Dedifferentiated amniotic fluid mesenchymal stem cell (primary cell): ENCODE results near the gene PDE1C.
A peak's percentile ranks its signal among the peaks of the same experiment; 100 is the strongest.

Source experiments
- DNase-seq: peaks from one replicate; pipeline ENCODE4 v3.0.0-alpha.2; 2016; ENCODE audit errors: extremely low spot score

The PDE1C gene

DNA sequence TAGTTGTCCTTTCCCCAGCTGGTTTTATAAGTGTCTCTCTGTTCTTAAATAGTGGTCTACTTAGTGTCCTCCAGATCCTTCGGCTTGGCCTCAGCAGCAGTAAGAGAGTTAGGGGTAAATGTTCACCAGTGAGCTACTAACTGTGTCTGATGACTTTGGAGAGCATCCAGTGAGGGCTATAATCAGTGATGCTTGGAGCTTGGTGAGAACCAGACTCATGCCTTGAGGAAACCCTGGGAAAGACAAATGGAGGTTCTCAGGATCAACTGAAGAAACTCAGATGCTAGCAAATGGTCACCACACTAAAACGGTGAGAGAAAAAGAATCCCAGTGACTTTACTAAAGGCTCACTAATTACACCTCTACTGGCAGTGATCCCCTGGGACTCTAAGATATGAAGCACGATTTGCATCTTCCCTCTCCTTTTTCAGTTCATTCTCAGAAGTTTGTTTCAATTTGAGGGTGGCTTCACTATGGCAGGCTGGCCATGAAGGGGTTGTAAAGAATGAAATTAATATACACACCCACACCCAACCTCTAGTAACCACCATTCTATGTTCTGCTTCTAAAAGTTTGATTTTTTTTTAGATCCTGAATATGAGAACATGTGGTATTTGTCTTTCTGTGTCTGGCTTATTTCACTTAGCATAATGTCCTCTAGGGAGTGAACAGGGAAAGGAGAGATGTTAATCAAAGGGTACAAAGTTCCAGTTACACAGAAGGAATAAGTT lies 177.9 kb downstream of the PDE1C start:
- no peak for DNase-seq

DNA sequence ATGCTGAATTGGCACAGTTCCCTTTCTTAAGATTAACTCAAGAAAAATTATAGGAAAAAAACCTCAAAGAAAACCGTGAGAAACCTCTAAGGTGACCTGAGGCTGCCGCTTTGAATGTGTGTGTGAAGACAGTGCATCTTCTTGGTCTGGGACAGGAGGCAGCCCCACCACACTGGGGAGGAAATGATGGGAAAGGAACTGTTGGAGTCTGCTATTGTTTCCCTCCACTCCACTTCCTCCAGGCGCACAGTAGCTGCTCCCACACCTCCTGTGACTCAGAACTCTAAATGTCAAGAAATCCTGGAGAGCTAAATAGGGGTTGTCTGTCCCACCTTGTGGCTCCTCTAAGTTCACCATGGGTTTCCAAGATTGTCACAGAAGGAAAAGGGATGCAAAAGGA lies 179.4 kb downstream of the PDE1C start:
- no peak for DNase-seq

DNA sequence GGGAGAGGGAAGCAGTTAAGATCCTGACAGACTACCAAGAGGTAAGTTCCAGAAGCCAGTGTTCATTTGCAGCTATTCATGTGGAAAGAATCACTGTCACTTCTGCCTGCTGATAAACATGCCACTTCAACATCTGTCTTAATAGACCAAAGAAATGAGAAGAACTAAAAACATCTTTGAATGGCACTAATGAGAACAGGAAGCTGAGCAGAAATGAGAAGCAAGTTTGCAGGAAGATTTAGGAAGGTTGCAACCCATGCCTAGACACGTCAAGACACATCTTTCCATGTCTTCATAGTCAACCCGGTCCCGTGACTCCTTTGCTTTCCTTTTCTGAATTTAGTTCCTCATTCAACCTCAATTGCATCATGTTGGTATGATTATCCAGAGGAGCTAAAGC lies 180.0 kb downstream of the PDE1C start:
- DNase-seq, result no peak

DNA sequence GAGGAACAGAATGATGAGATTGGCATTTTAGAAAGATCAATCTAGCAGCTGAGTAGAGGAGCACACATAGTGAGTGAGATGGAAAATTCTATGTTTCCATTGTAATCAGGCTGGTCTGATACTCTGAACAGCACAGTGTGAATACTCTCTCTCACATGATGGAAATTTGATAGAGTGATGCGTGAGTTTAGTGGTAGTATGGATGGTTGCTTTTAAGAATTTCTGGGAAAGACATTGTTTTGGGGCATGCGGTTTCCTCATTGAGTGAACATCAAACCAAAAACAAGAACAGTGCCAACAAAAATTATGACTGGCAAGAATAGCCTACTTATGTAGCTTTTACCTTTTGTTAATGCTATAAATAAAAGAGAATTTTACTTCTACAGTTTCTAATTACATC lies 183.2 kb downstream of the PDE1C start:
- DNase-seq, result no peak

DNA sequence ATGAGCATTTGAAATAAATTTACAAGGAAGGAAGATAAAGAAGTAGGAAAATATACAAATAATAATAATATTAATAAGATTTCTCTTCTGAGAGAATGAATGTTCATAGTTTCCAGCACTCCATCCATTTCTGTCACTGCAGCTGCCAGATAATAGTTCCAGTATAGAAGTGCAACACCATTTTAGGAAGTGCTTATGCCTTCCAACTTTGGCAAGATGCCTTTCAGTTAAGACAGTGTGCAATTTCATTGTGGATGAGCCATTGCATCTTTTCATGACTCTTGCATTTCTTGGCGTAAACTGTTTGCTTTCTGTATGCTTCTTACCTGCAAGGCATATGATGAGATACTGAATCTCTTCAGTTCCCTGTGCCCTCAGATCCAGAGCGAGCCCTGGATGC lies 185.0 kb downstream of the PDE1C start:
- no peak for DNase-seq

DNA sequence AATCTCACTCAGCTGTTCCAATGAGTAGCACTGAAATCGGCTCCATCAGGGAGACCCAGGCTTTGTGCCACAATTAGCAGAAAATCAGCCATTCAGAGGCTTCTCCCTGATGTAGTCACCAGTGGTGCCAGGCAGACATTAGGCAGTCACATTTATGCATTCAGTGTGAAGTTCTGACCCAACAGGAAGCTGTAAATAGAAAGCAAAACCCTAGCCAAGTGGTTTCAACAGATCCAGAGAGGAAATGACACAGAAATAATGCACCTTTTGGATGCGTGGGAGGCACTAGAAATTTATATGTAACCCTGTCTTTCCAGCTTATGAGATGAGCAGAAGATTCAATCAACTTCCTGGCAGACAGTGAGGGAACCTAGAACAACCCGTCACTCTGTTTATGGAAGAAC lies 186.4 kb downstream of the PDE1C start:
- DNase-seq, result peak; percentile 41

DNA sequence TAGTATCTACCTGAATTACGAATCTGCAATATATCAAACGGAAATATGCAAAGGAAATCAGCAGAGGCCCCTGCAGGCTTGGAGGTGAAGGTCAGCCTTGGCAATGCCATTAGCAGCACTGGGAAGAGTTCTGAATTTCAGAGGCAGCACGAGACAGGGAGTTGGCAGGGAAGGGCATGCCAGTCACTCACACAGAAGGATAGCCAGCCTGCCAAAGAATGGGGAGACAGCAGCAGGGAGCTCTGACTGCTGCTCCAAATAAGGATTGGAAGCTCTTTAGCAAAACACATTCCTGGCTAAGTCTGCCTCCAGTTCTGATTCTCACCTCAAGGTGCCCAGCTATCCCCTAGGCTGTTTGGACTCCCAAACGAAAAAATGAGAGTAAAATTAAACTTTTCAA lies 188.0 kb downstream of the PDE1C start:
- peak; percentile 23 for DNase-seq

DNA sequence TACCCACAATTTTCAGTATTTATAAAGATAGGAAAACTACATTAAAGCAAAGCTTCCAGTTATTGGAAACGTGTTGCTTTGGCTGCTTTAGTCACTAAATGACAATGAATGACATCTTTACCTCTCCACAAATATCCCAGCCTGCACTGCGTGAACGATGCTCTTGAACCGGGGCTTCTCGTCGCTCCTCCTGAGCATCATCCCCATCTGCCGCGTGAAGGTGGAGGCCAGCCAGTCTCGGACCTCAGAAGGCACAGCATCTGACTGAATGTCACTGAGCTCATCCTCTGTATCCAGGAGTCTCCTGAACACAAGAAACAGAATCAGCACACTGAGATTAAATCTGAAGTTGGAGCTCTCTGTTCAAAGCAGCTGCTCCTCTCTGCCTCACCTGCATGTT lies 191.3 kb downstream of the PDE1C start:
- no peak for DNase-seq

DNA sequence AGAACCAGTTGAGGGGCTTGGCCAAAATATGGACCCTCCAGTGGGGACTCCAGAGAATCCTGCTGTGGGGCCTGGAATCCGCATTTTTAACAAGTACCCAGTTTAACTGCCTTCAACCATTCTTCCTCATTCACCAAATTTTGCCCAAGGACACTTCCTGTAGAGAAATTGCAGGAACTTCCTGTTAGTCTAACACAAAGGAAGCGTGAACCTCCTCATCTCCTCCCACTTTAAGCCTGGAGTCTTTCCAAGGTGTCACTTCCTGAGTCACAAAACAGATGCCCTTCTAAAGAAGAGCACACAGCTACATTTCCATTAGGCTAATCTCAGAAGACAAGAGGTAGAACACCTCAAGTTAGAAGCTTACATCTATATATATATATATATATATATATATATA lies 194.8 kb downstream of the PDE1C start:
- DNase-seq, result no peak

DNA sequence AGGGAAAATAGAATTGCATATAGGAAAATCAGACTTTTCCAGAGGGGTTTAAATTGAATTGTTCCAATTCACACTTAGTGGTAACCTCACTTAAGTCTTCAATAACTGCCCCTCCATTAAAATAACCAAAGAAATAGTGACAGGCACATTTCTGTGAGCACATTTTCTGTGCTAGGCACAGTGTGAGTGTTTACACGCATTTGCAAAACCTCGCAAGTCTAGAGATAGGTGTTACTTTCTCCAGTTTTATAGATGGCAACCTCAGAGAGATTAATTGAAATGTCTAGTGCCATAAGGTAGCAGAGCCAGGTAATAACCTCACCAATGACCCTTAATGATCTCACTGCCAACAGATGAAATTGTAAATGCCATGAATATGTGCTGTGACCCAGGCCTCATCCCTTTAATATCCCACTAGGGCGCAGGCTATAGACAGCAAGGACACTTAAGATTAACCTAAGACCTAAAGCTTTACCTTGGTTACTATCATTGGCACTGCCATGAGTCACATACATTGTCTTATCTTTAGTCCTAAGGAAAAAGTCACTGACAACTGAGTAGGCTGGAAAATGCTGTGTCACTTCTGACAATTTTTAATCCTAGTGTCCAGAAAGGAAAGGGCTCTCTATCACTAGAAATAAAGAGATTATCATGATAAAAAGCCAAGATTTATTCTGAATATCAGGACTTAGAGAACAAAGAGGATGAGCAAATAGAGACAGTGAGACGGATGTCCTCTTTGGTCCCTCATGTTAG lies 195.4 kb downstream of the PDE1C start:
- DNase-seq, result no peak

DNA sequence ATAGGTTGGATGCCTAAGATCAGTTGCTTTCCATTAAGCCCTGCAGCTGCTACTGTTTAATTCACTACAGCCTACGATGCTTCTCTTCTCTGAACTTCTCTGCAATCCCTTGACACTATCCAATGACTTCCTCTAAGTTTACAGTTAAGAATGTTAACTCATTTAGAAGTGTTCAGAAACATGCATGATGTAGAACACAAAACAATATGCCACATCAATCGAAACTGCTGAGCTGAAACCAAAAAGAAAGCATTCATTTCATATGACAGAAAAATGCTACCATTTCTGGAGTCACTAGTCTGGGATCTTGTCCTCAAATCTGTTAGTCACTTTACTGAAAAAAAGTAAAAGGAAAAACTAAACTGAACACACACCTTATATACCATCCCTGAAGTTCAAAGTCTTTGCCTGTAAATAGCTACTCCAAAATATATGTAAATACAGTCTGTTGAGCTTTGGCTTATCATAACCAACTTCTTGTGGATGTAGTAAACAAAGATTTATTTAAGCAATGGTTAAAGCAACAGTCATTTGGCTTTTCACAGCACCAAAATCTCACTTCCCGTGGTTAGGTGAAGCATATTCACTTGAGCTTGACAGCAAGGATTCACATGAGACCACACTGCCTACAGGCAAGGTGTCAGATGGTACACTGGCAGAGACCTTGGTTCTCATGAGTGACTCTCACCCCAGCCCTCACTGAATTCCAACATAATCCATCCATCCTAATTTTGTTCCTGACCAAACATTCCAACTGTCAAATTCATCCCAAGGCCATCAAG lies 196.2 kb downstream of the PDE1C start:
- no peak for DNase-seq

DNA sequence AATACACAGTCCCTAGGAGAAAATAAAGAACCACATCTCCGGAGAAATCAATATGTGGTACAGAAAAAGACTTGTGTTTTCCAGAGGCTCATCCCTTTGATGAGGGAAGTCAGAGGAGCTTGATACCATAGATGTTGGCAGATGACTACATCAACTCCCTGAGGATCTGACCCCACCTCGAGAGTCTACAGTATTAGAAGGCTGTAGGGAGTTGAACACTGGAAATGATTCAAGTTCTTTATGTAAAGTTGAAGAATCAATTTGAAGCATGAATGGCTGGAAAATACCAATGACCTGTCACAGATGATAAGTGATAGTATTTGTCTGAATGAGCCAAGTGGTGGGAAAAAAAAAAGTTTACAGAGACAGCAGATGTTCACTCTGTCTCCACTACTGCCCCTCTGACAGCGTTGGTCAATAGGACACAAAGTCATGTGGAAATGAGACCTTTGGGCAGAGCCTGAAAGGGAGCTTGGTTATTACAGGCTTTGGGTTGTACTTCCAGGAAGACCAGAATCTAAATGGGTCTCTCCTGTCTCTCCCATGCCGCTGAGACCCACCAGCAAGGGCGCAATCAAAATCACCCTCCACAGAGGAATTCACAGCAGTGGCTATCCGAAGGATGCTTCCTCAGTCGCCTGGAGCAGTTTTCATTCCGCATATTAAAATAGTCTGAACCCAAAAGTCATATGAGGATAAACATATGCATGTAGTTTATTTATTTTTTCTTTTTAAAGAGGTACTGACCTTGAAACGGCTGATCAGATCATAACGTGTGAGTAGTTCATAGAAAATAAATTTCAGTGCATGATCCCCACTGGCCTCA lies 197.4 kb downstream of the PDE1C start:
- DNase-seq, result no peak

DNA sequence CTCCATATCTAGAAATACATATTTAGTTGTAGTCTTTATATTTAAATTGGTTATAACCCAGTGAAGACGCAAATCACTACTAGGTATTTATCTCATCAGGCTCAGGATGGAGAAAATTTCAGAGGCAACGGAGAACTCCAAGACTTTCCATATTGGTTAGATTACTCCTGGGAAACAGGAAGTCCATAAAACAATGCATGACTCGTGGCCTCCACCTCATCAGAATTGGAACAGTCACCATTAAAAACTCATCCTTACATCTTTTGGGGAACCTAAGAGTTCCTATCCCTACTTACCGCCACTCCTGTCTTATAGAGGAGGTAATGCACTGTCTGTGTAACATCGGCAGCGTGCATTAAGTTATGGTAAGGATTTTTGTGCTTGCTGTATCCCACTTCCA lies 205.6 kb downstream of the PDE1C start:
- no peak for DNase-seq

DNA sequence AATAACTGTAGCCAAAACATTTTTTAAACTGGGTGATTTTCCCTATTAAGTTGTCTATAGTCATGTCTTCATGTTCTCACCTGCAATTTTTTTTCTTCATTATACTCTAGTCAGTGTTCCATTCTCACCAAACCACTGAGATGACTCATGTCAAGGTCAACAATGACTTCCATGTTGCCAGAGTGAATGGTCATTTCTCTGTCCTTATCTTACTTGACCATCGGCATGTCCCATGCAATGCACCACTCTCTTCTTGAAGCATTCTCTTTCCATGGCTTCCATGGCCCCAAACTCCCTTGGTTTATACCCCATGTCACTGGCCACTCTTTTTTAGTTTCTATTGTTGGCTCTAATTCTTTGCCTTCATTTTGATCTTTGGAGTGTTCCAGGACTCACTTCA lies 209.3 kb downstream of the PDE1C start:
- DNase-seq, result no peak

DNA sequence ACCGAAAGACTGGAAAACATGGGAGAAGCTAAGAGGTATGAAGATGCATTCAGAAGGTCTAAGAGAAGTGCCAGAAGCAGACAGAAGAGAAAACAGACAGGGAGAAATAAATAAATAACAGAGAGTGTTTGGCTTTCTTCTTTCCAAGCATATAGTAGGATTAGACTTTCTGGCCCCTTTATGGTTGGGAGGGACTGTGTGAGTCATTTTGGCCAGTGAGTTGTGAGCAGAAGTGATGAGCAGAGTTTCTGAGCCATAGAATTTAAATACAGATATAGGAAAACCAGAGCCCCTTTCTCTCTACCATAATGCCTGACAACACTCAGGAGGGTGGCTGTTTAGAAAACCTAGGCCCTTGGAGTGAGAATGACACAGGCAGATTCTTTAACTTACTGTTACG lies 212.2 kb downstream of the PDE1C start:
- no peak for DNase-seq

DNA sequence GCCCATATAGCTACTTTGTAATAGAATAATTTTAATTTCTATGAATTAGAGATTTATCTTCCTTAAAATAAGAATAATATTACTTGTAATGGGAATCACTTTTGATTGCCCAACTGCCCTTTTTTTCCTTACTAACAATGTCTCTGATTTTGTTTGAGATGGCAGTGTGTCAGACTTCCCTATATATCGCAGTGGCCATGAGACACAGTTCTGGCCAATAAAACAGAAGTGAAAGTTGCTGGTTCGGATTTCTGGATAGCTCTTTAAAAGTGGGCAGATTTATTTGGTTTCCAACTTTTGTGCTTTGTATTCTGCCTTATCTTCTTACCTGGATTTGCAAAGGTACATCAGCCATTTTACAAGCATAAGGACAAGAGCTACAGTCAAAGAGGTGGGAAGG lies 213.0 kb downstream of the PDE1C start:
- no peak for DNase-seq

DNA sequence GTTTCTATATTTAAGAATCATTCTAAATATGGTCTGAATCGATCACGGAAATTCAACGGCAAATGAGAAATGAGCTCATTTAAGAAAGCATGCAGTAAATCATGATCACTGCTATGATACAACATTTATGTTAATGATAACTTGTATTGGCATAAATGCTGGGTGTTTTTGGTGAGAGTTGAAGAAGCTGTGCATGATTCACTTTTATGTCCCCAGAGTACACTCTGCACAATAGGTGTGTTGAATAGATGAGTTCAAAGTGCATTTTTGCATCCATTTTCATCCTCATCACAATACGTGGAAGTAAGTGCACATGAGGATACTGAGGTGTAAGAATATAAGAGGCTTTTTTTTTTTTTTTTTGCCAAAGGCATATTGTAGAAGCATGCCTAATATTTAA lies 213.9 kb downstream of the PDE1C start:
- DNase-seq, result no peak

DNA sequence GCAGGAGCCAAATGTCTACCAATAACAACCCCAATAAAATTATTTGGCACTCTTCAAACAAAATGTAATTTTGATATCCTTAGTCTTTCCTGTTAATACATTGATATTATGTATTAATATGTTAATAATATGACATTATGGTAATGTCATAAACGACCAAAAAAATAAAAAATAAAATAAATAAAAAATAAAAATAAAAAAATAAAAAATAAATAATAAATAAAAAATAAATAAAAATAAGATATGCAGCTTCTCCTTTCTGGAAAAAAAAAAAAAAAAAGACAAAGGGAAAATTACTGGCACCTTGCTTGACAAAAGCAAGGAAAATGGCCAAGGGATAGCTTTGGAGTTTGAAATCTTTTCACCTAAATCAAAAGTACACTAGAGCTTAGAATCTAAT lies 214.7 kb downstream of the PDE1C start:
- DNase-seq, result no peak

DNA sequence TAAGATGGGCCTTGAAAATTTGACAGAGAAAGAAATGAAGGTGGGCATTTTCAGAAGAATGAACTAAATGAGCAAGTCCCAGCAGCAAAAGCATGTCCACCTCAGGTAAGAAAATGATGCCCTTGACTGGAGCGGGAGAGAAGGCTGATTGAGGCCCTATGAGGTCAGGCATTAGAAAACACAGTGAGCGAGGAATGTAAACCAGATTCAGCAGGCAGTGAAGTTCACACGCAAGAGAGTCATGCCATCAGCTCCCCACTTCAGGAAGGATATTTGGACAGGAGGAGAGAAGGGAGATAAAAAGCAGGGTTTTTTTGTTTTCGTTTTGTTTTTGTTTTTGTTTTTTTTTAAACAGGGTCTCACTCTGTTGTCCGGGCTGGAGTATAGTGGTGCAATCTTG lies 216.8 kb downstream of the PDE1C start:
- no peak for DNase-seq

DNA sequence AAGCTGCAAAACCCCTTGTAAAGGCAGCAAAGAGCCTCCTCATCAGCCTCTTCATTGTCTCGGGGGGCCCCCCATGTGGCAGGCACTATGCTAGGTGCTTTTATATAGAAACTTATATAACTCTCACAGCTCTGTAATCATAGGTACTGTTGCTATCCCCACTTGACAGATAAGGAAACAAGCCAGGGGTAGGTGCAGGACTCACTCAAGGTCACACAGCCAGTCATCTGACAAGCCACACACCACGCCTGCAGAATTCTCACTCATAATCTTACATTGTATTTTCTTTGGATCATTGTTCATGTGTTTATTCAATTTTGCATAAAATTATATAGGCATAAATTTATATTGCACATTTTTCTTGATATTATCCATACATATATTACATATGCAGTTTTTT lies 217.7 kb downstream of the PDE1C start:
- DNase-seq, result no peak

DNA sequence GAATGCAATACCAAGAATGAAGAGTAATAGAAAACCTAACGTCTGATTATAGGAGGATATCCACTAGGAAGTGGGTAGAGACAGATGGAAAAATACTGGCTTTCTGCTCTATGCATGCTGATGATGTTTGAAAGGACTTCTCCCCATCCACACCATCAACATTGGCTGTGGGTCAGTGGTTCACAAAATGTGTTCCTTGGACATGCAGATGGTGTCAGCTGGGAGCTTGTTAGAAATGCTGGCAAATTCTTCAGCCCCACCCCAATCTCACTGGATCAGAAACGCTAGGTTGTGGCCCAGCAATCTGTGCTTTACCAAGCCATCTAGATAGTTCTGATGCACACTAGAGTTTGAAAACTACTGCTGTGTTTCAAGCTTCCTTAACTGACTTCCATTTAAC lies 219.1 kb downstream of the PDE1C start:
- DNase-seq, result no peak

DNA sequence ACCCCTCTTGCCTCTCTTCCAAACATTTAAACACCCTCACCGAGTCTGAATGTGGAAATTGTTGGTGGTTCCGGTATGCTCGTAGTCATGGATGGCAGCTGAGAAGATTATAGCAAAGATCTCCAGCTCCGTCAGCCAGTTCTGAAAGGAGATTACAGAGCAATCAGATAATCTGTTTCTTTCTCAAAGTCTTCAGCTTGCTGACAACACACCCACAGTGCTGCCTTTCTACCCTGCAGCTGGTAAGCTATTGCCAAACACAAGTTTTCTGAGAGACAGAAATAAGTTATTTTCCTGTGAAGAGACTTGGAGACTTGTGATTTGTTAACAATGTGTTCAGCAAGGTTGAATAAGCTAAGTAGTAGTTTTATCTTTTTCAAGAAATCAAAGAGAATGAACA lies 219.6 kb downstream of the PDE1C start:
- DNase-seq, result no peak
